AML-193 (cell line): ENCODE measurements around the gene KIF26B.
"Not testable (repeated sequence)": the region's sequence is repeated elsewhere in the genome, so short reads cannot be mapped to it uniquely, and the experiment has no call there.

Experiments
- DNase-seq, 2 experiments: peaks; one replicate each; lab custom pipeline; 2025; lab: John Stamatoyannopoulos, UW

The KIF26B gene

DNA sequence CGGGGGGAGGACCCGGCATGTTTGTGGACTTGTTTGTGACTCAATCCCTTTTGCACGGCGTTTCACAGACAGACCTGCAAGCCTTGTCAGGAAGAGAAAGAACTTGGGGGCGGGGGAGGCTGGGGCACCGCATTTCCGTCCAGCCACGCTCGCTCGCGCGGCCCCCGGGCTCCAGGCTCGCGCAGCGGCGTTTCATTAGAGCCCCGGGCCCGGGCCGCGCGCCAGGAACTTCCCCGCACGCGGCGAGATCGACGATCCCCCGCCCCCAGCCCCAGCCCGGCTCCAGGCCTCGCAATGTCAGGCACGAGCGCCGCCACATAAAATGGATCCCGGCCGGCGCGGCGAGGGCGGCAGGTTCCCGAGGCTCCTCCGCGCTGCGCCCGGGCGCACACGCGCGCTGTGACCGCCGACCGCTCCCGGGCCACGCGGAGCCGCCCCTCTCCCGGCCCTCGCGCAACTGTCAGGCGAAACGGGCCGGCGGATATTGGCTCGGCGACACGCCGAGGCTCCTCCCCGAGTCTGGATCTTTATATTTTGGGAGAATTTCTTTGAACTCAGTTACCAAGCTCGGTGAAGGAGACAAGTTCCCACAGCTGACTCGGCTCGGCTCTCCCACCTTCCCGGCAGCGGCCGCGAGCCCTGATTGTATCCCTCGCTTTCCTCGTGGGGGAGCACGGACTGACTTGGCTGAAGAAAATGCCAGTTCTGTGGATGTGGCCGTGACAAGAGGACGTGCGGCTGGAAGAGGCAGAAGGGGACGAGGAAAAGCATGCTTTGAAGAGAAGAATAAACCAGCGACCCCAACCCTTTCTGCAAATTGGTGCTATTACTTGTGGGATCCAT lies at the start of gene KIF26B:
Gene KIF26B (plus strand): TSS at position 557 of the 843 bp plus-strand sequence. CDS start 440 bp downstream, outside the sequence.
- peak; percentile 5 to 7 for DNase-seq

DNA sequence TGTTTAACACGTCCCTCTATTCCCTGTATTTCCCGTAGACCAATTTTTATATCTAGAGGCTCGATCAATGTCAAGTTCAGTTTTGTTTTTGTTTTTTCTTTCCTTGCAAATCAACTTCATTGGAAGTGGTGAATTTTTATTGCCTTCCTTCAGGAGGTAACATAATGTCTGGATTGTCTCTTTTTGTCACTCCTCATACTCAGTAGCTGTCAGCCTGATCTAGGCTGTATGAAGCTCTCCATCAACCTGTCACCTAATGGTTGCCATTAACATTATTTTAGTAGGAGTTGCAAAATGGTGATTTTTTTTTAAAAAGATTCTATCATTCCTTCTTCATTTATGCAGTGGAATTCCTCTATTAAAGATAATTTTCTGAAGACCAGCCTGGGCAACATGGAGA lies 49.7 kb upstream of the KIF26B start:
- no peak for DNase-seq

DNA sequence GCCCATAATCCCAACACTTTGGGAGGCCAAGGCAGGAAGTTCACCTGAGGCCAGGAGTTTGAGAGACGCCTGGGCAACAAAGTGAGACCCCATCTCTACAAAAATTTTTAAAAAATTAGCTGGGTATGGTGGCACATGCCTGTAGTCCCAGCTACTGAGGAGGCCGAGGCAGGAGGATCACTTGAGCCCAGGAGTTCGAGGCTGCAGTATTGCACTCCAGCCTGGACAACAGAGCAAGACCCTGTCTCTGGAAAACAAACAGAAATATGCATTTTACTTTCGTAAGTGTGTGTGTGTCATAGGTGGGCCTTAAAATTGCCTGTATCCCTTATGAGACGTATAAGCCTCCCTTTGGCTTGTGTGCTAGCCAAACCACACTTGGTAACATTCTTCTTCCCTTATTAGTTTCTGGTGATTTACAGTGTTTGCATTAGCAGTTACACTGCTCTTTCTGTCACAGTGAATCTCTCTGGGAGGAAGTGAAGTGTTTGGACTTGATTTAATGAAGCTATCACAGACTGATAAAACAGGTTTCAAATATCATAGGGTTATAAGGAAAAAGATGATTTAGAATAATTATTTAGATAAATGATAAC lies 48.9 kb upstream of the KIF26B start:
- no peak for DNase-seq

- no peak for DNase-seq
These were observed 47.0 kb upstream of the KIF26B start for GRCh38 chr1:245107776-245108114.

GRCh38 chr1:245108246-245108645 lies 46.5 kb upstream of the KIF26B start:
- no peak for DNase-seq

- no peak for DNase-seq
These were observed 45.9 kb upstream of the KIF26B start for GRCh38 chr1:245108909-245109308.

- no peak for DNase-seq
These were observed 44.4 kb upstream of the KIF26B start for GRCh38 chr1:245110406-245110805.

DNA sequence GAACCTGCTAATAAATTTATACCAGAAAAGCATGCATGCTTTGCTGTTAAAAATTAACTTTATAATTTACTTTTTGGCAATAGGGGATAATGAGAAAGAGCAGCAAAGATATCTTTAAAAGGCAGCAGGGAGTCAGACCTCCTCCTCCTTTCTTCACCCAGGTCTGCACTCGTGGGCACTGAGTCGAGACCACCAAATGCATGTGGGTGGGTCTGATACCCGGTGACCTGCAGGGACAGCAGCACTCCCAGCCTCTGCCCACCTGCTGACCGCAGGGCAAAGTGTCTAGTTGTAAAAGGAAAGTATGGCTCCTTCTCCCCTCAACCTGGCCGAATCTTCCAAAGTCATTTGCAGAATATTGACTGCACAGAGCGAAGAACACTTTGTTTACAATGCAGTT lies 43.7 kb upstream of the KIF26B start:
- no peak for DNase-seq

- DNase-seq, result no peak
These were observed 41.1 kb upstream of the KIF26B start for GRCh38 chr1:245113649-245114048.

DNA sequence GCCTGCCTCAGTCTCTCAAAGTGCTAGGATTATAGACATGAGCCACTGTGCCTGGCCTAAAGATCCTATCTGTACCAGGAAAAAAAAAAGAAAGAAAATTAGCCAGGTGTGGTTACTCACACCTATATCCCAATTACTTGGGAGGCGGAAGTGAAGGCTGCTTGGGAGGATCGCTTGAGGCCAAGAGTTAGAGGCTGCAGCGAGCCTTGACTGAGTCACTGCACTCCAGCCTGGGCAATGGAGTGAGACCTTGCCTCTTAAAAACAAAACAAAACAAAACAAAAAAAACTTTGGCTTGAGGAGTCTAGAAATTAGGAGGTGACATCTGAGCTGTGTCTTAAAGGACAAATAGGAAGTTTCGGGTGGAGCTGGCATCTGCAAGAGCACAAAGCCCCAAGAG lies 38.7 kb upstream of the KIF26B start:
- DNase-seq, result no peak

DNA sequence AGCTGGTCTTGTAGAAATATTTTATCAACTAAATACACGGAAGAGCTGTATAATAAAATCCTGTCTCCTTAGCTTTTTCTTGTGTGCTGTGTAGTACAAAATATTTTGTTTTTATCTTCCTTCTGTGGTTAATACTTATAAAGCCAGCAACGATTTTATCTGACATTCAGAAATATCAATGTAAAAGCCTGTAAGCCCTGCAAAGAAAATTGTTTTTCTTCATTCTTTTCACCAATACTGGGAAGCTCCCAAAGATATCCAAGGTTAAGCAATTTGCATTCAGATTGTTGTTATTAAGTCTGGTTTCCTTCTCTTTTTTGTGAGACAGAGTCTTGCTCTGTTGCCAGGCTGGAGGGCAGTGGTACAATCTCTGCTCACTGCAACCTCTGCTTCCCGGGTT lies 38.0 kb upstream of the KIF26B start:
- no peak for DNase-seq

- no peak for DNase-seq
These were observed 36.7 kb upstream of the KIF26B start for GRCh38 chr1:245118066-245118465.

DNA sequence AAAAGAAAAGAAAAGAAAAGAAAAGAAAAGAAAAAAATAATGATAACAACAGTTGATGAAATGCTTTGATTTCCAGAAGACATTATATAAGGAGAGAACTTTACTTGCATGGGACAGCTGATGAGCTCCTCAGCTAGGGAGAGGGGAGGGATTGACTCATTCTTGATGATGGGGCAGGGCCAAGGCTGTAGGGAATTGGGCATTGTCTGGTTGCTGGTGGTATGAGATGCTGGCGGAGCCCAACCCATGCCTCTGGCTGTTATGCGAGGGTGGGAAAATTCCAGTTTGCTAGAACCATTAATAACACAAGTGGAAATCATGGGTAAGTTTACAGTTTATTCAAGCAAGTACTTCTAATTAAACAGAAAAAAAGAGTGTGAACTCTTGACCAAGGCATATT lies 36.0 kb upstream of the KIF26B start:
- no peak for DNase-seq

DNA sequence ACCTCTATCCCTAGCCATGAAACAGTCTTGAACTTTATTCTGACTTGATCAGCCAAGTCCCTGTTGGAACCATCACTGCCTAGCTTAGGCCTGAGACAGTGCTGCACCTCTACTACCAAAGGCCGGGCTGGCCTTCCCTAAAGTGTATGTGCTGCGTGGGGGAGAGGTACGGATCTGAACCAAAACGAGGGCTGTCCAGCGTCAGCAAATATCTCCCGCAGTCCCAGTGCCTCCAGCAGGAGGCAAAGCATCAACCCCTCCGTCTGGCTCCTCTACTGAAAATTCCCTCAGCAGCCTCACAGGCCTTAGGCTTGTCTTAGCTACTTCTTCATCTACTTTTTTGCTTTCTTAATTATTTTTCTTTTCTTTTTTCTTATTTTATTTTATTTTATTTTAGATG lies 33.3 kb upstream of the KIF26B start:
- no peak for DNase-seq

GRCh38 chr1:245124241-245124640 lies 30.5 kb upstream of the KIF26B start:
- no peak for DNase-seq

GRCh38 chr1:245124644-245125043 lies 30.1 kb upstream of the KIF26B start:
- DNase-seq, result no peak

DNA sequence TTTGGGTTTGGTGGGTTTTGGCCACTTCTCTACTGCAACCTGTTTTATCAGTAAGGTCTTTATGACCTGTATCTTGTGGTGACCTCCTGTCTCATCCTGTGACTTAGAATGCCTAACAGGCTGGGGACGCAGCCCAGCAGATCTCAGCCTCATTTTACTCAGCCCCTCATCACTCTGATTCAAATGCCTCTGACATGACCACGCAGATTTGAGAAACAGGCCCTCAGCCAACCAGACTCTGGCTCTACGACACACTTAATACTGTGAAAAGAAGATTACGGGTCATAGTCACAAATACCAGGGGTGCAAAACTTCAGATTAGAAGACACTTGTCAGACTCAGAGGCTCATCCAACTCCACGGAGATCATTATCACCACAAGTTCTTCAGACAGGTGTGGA lies 28.3 kb upstream of the KIF26B start:
- no peak for DNase-seq

DNA sequence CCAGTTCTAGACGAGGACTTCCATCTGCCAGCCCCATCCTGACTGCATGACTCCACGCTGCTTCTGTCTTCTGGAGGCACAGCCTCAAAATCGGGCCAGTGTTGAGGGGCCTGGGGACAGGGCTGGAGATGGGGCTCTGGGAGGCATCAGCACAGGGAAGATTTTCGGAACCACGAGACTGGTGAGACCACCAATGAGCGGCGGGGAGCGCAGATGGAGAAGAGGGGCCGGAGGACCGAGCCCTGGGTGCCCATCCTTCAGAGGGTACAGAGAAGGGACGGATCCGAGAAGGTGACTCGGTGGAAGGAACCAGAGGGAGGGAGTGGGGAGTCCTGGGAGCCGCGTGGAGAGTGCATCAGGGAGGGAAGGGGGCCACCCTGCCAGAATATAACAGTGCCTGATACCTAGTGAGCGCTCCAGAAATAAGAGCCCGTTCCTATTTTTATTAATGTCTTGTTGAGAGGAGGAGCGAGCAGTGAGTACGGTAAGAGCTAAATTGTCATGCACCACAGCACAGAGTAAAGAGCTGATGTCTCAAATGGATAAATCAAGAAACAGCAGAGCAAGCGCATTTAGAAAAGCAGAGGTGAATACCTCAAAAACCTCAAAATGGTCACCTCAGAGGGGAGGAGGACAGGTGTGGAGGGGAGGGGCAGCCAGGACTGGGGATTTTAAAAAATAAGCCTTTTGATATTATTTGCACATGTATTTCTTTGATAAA lies 26.2 kb upstream of the KIF26B start:
- DNase-seq, result no peak

DNA sequence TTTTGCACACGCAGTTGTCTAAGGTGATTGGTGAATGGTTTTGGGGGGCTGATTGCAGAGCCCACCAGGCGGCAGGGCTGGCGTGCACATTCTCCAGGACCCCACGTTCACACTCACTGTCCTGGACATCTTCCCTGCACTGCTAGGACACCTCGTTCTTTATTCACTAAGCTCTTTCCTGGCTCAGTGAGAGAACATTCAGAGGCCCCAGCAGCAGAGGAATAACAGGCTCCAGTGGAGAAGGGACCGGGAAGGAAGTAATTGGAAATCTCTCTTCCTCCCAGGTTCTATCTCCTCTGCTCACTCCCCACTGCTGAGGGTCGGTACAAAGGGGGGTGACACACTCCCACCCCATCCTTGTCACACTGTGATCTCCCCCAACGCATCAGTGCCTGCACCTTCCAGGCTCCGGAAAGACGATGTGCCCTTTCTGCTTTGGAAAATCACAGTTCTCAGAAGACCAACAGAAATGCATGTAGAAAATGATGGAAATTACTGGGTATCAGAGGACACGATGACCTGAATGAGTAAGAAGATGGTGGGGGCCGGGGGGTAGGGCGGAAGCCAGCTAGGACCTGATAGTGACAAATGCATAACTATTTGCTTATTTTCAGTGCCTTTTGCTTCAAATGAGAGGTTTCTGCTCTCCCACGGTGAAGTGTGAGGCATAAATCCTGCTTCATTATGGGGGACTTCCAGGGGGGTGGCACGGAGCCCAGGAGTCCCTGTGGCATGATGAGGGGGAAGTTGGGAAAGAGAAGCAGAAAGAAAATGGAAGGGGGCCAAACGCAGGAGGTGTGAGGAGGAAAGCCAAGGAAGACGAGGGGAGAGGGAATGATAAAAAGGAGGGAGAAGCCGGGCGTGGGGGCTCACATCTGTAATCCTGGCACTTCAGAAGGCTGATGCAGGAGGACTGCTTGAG lies 25.2 kb upstream of the KIF26B start:
- no peak for DNase-seq

DNA sequence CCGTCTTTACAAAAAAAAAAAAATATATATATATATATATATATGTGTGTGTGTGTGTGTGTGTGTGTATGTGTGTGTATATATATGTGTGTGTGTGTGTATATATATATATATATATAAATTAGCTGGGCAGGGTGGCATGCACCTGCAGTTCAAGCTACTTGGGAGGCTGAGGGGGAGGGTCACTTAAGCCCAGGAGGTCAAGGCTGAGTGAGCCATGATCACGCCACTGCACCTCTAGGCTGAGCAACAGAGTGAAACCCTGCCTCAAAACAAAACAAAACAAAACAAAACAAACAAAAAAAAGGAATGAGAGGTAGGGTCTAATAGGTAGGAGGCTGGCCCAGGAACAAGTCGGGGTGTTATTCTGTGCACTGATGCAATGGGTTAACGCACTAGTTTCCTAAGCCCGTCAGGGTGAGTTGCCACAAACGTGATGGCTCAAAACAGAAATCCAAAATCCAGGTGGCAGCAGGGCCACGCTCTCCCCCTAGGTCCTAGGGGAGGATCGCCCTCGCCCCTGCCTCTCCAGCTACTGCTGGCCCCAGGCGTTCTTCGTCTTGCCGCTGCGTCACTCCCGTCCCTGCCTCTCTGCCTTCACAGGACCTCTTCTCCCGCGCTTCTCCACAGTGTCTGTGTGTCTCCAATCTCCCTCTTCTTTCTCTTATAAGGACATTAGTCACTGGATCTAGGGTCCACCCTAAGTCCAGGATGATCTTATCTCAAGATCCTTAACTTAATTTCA lies 24.3 kb upstream of the KIF26B start:
- DNase-seq, result not testable (repeated sequence)

GRCh38 chr1:245131026-245131393 lies 23.8 kb upstream of the KIF26B start:
- DNase-seq, result no peak
